ENCODE results near the gene SAMD5. TPM values are rescaled to one million over a fixed set of nuclear protein-coding genes. Genes with fewer than 3 reads are reported as not detected.

Gene SAMD5
- total RNA-seq, 1 donor, result 1.1 TPM

GRCh38 chr6:147525519-147526209 is 17.2 kb downstream of the SAMD5 start:
- H3K27me3 ChIP-seq (ENCODE audit: insufficient read depth, low read length), result no peaks in the 10 kb centered on the region
- no peak for DNase-seq (ENCODE audit: insufficient read length, low spot score, missing footprints)
- no peak for TF ChIP-seq CTCF (IDR thresholded peaks at IDR 0.05; ENCODE audit: extremely low read depth, low read depth, low read length)
- no peaks in the 10 kb centered on the region for H3K79me2 ChIP-seq (ENCODE audit: insufficient read depth, low read length)
- H3K4me2 ChIP-seq (ENCODE audit: insufficient read depth, low read length), result no peak overlapping the region
- H3K27ac ChIP-seq (ENCODE audit: low read depth, low read length), result no peak overlapping the region
- H3K4me3 ChIP-seq (ENCODE audit: insufficient read depth, low read length), result no peak overlapping the region
- H3K9me3 ChIP-seq (ENCODE audit: low read depth, low read length), result no peaks in the 10 kb centered on the region
- no peaks in the 10 kb centered on the region for H3K36me3 ChIP-seq (ENCODE audit: insufficient read depth, low read length)
- no peak overlapping the region for H2AFZ ChIP-seq (ENCODE audit: low read length)
- H3K4me1 ChIP-seq (ENCODE audit: insufficient read depth, low read length), result no peaks in the 10 kb centered on the region
- H4K20me1 ChIP-seq (ENCODE audit: insufficient read depth, low read length), result no peaks in the 10 kb centered on the region

GRCh38 chr6:147527197-147527596 is 18.7 kb downstream of the SAMD5 start:
- Histone ChIP-seq H3K9me3 (ENCODE audit: low read depth, low read length) (no peaks in the 10 kb centered on the region), H3K27me3 (ENCODE audit: insufficient read depth, low read length) (no peaks in the 10 kb centered on the region), H3K4me1 (ENCODE audit: insufficient read depth, low read length) (no peaks in the 10 kb centered on the region), H3K36me3 (ENCODE audit: insufficient read depth, low read length) (no peaks in the 10 kb centered on the region), H2AFZ (ENCODE audit: low read length) (no peak overlapping the region), H4K20me1 (ENCODE audit: insufficient read depth, low read length) (no peaks in the 10 kb centered on the region), H3K4me3 (ENCODE audit: insufficient read depth, low read length) (no peak overlapping the region), H3K4me2 (ENCODE audit: insufficient read depth, low read length) (no peak overlapping the region), H3K27ac (ENCODE audit: low read depth, low read length) (no peak overlapping the region), H3K79me2 (ENCODE audit: insufficient read depth, low read length) (no peaks in the 10 kb centered on the region)
- TF ChIP-seq CTCF (IDR thresholded peaks at IDR 0.05; ENCODE audit: extremely low read depth, low read depth, low read length), result no peak
- DNase-seq (ENCODE audit: insufficient read length, low spot score, missing footprints), result no peak

- TF ChIP-seq CTCF (IDR thresholded peaks at IDR 0.05; ENCODE audit: extremely low read depth, low read depth, low read length), result no peak
- H3K27me3 ChIP-seq (ENCODE audit: insufficient read depth, low read length), result no peaks in the 10 kb centered on the region
- H3K4me3 ChIP-seq (ENCODE audit: insufficient read depth, low read length), result no peak overlapping the region
- H2AFZ ChIP-seq (ENCODE audit: low read length), result no peak overlapping the region
- H3K9me3 ChIP-seq (ENCODE audit: low read depth, low read length), result no peaks in the 10 kb centered on the region
- DNase-seq (ENCODE audit: insufficient read length, low spot score, missing footprints), result no peak
- no peaks in the 10 kb centered on the region for H4K20me1 ChIP-seq (ENCODE audit: insufficient read depth, low read length)
- no peak overlapping the region for H3K4me2 ChIP-seq (ENCODE audit: insufficient read depth, low read length)
- no peaks in the 10 kb centered on the region for H3K4me1 ChIP-seq (ENCODE audit: insufficient read depth, low read length)
- H3K36me3 ChIP-seq (ENCODE audit: insufficient read depth, low read length), result no peaks in the 10 kb centered on the region
- no peak overlapping the region for H3K27ac ChIP-seq (ENCODE audit: low read depth, low read length)
- no peaks in the 10 kb centered on the region for H3K79me2 ChIP-seq (ENCODE audit: insufficient read depth, low read length)
Observed at GRCh38 chr6:147528511-147529145, 20.1 kb downstream of the SAMD5 start.
